ENCODE data around the gene FAM110D.

- TF ChIP-seq TAF1 (IDR thresholded peaks at IDR 0.05; ENCODE audit: low read depth, low read length) (no peak), POLR2A (IDR thresholded peaks at IDR 0.05; ENCODE audit: low read depth, low read length) (peak; percentile 76)
Measured at GRCh38 chr1:26169669-26170471, 11.0 kb downstream of the FAM110D start, which contains the start of gene ZNF593.

Measured in GM12891 (cell line).